Epidermal melanocyte (primary cell): ENCODE measurements around the gene ANKMY1.

Source experiments
- DNase-seq: peaks from one replicate; pipeline ENCODE4 v3.0.0; 2011; ENCODE audit warnings: low spot score; ENCODE audit not compliant: insufficient read length

ANKMY1 gene

GRCh38 chr2:240449764-240450531, 107.8 kb downstream of the ANKMY1 start:
- no peak for DNase-seq

- DNase-seq: no peak
These were observed 109.2 kb downstream of the ANKMY1 start for GRCh38 chr2:240448387-240449274.

GRCh38 chr2:240447934-240448333, 109.9 kb downstream of the ANKMY1 start:
- DNase-seq: no peak

- DNase-seq: no peak
These were observed 110.5 kb downstream of the ANKMY1 start for GRCh38 chr2:240447331-240447730.

- no peak for DNase-seq
These were observed 111.1 kb downstream of the ANKMY1 start for GRCh38 chr2:240446664-240447175.

GRCh38 chr2:240445961-240446663, 111.7 kb downstream of the ANKMY1 start:
- DNase-seq: no peak

GRCh38 chr2:240444464-240444863, 113.3 kb downstream of the ANKMY1 start:
- no peak for DNase-seq

GRCh38 chr2:240443891-240444301, 113.9 kb downstream of the ANKMY1 start:
- DNase-seq: no peak

- DNase-seq: no peak
These were observed 114.7 kb downstream of the ANKMY1 start for GRCh38 chr2:240442891-240443715.

- no peak for DNase-seq
These were observed 115.8 kb downstream of the ANKMY1 start for GRCh38 chr2:240441993-240442411.

- no peak for DNase-seq
These were observed 116.3 kb downstream of the ANKMY1 start for GRCh38 chr2:240441326-240441992.

GRCh38 chr2:240440704-240441320, 117.0 kb downstream of the ANKMY1 start:
- no peak for DNase-seq

- DNase-seq: no peak
These were observed 117.5 kb downstream of the ANKMY1 start for GRCh38 chr2:240440251-240440650.

GRCh38 chr2:240439698-240440151, 118.1 kb downstream of the ANKMY1 start:
- no peak for DNase-seq

GRCh38 chr2:240438810-240439697, 118.7 kb downstream of the ANKMY1 start:
- no peak for DNase-seq

- peak; percentile 97 for DNase-seq
These were observed 119.7 kb downstream of the ANKMY1 start for GRCh38 chr2:240437861-240438809.

GRCh38 chr2:240437551-240437860, 120.3 kb downstream of the ANKMY1 start:
- no peak for DNase-seq
